Peyer's patch (tissue), 4 donors: ENCODE results near the gene AFF2.

ENCODE experiments used
- CTCF ChIP-seq, 6 experiments: fragments of 450-650 bp in 4 of 6; fragments of 200-600 bp in 2 of 6; sonication (generic) in 1 of 6; IDR thresholded peaks; one replicate each; pipeline ENCODE4 v1.5.1; 2017 to 2019; ENCODE audit warnings: antibody characterized with exemption in 6 of 6, mild to moderate bottlenecking in 3 of 6, moderate library complexity in 1 of 6
- POLR2A ChIP-seq, 2 donors: fragments of 450-650 bp; IDR thresholded peaks; one replicate each; pipeline ENCODE4 v1.5.1; 2017; ENCODE audit warnings: antibody characterized with exemption in 2 of 2, mild to moderate bottlenecking in 2 of 2, moderate library complexity in 2 of 2

GRCh38 chrX:148504506-148504905 is 4.1 kb downstream of the AFF2 start:
- TF ChIP-seq POLR2A (IDR thresholded peaks at IDR 0.05) (no peak), CTCF (IDR thresholded peaks at IDR 0.05) (no peak)
